IMR-90 (cell line): ENCODE data around the gene FEN1. TPM values are rescaled to one million over a fixed set of nuclear protein-coding genes. Genes with fewer than 3 reads are reported as not detected.

Source experiments
- ATAC-seq: fragments of 200-7000 bp; cut with Tn5 transposase; 2 replicates; pipeline ENCODE4 v1.9.1; 2020; ENCODE audit warnings: low read depth, mild to moderate bottlenecking, moderate library complexity
- BruUV-seq: library from RNA; stranded (reverse); fragments of 400-500 nt; replicated peaks from 2 replicates; lab custom pipeline; 2021; lab: Mats Ljungman, UMichigan
- CTCF ChIA-PET: fragments of 300-600 bp; formaldehyde crosslinking; extraction: SDS; loops from one replicate; lab custom pipeline; 2021; ENCODE audit warnings: antibody characterized with exemption; lab: Yijun Ruan, JAX
- POLR2A ChIA-PET: fragments of 300-600 bp; sonication (Branson Sonifier 250); formaldehyde crosslinking; loops from one replicate; lab custom pipeline; 2022; ENCODE audit warnings: antibody characterized with exemption; ENCODE audit not compliant: unreplicated experiment; lab: Charles Lee
- DNase-seq: peaks from one replicate; pipeline ENCODE4 v3.0.0; 2013
- H2AFZ ChIP-seq: replicated peaks from 2 replicates; pipeline ENCODE3; 2013; ENCODE audit warnings: low read length, mild to moderate bottlenecking; ENCODE audit not compliant: poor library complexity
- H2AK5ac ChIP-seq: 2 replicates; pipeline ENCODE4 v1.6.1; 2013; ENCODE audit warnings: low read depth, low read length, inconsistent platforms
- H2AK9ac ChIP-seq: replicated peaks from 2 replicates; pipeline ENCODE3; 2013; ENCODE audit warnings: mild to moderate bottlenecking, low read depth, low read length, moderate library complexity; ENCODE audit not compliant: poor library complexity
- H2BK120ac ChIP-seq: 2 replicates; pipeline ENCODE4 v1.6.1; 2013; ENCODE audit warnings: low read depth, low read length, inconsistent platforms
- H2BK15ac ChIP-seq: 3 replicates; pipeline ENCODE4 v1.6.1; 2013; ENCODE audit warnings: low read depth, low read length, inconsistent platforms
- H2BK20ac ChIP-seq: 2 replicates; pipeline ENCODE4 v1.6.1; 2013; ENCODE audit warnings: low read depth, mild to moderate bottlenecking, inconsistent platforms, low read length, moderate library complexity
- H2BK5ac ChIP-seq: 2 replicates; pipeline ENCODE4 v1.6.1; 2013; ENCODE audit warnings: mild to moderate bottlenecking, low read depth, low read length, inconsistent platforms; ENCODE audit not compliant: poor library complexity, severe bottlenecking
- H3K14ac ChIP-seq: replicated peaks from 2 replicates; pipeline ENCODE4 v1.6.1; 2013; ENCODE audit warnings: low read depth, low read length, inconsistent platforms
- H3K18ac ChIP-seq: 2 replicates; pipeline ENCODE4 v1.6.1; 2013; ENCODE audit warnings: low read depth, low read length, control low read depth
- H3K23ac ChIP-seq: 2 replicates; pipeline ENCODE4 v1.6.1; 2013; ENCODE audit warnings: low read depth, low read length, inconsistent platforms
- H3K27ac ChIP-seq: 2 replicates; pipeline ENCODE4 v1.5.1; 2013; ENCODE audit warnings: mild to moderate bottlenecking, control low read depth, low read length; ENCODE audit not compliant: insufficient read depth
- H3K27me3 ChIP-seq: 2 replicates; pipeline ENCODE4 v1.6.1; 2013; ENCODE audit warnings: low read length; ENCODE audit not compliant: control insufficient read depth, insufficient read depth
- H3K36me3 ChIP-seq: 2 replicates; pipeline ENCODE4 v1.6.1; 2013; ENCODE audit warnings: low read length, mixed read lengths; ENCODE audit not compliant: control insufficient read depth, insufficient read depth
- H3K4ac ChIP-seq: 2 replicates; pipeline ENCODE4 v1.6.1; 2013; ENCODE audit warnings: low read depth, low read length, inconsistent platforms
- H3K4me1 ChIP-seq: 2 replicates; pipeline ENCODE4 v1.6.1; 2013; ENCODE audit warnings: low read length, mixed read lengths; ENCODE audit not compliant: control insufficient read depth, insufficient read depth
- H3K4me2 ChIP-seq: 2 replicates; pipeline ENCODE4 v1.6.1; 2013; ENCODE audit warnings: low read depth, mild to moderate bottlenecking, control low read depth, low read length, moderate library complexity
- H3K4me3 ChIP-seq: 2 replicates; pipeline ENCODE4 v1.5.1; 2013; ENCODE audit warnings: low read depth, mild to moderate bottlenecking, control low read depth, low read length, moderate library complexity; ENCODE audit not compliant: insufficient read depth
- H3K56ac ChIP-seq: 2 replicates; pipeline ENCODE4 v1.6.1; 2013; ENCODE audit warnings: low read length, inconsistent platforms; ENCODE audit not compliant: insufficient read depth; ENCODE audit errors: extremely low read depth
- H3K79me1 ChIP-seq, 2 experiments: 2 replicates each; pipeline ENCODE4 v1.6.1; 2013; ENCODE audit warnings: low read length in 2 of 2, inconsistent platforms in 1 of 2, low read depth in 1 of 2
- H3K9ac ChIP-seq: 2 replicates; pipeline ENCODE4 v1.6.1; 2013; ENCODE audit warnings: low read depth, low read length, control low read depth
- H3K9me1 ChIP-seq: 2 replicates; pipeline ENCODE4 v1.6.1; 2013; ENCODE audit warnings: low read length, inconsistent platforms; ENCODE audit not compliant: insufficient read depth
- H3K9me3 ChIP-seq: 2 replicates; pipeline ENCODE4 v1.6.1; 2013; ENCODE audit warnings: low read length; ENCODE audit not compliant: control insufficient read depth, insufficient read depth
- H4K20me1 ChIP-seq: 2 replicates; pipeline ENCODE4 v1.6.1; 2013; ENCODE audit warnings: low read length, inconsistent platforms; ENCODE audit not compliant: insufficient read depth
- H4K5ac ChIP-seq: 2 replicates; pipeline ENCODE4 v1.6.1; 2013; ENCODE audit warnings: mild to moderate bottlenecking, low read depth, low read length, control low read depth
- H4K8ac ChIP-seq, 2 experiments: 2 replicates each; pipeline ENCODE4 v1.6.1; 2013; ENCODE audit warnings: low read depth in 2 of 2, low read length in 2 of 2, control low read depth in 1 of 2, inconsistent platforms in 1 of 2
- H4K91ac ChIP-seq: 2 replicates; pipeline ENCODE4 v1.6.1; 2013; ENCODE audit warnings: low read depth, low read length, inconsistent platforms; ENCODE audit not compliant: insufficient read depth
- BHLHE40 ChIP-seq: fragments of 150-350 bp; IDR thresholded peaks from 2 replicates; pipeline ENCODE4 v1.6.1; 2016; ENCODE audit warnings: mild to moderate bottlenecking, low read depth, low read length
- CTCF ChIP-seq: conservative IDR thresholded peaks from 2 replicates; pipeline ENCODE4 v1.5.1; 2012; ENCODE audit warnings: mild to moderate bottlenecking, low read depth, low read length, improper control_type of control experiment
- ELK1 ChIP-seq: fragments of 150-350 bp; IDR thresholded peaks from 2 replicates; pipeline ENCODE4 v1.6.1; 2016; ENCODE audit warnings: low read depth, mild to moderate bottlenecking, low read length, moderate library complexity, borderline replicate concordance
- MAZ ChIP-seq: IDR thresholded peaks from 2 replicates; pipeline ENCODE4 v1.6.1; 2012; ENCODE audit warnings: low read depth, mild to moderate bottlenecking, low read length, improper control_type of control experiment, moderate library complexity, borderline replicate concordance
- NFE2L2 ChIP-seq: fragments of 150-350 bp; IDR thresholded peaks from 2 replicates; pipeline ENCODE4 v1.6.1; 2016; ENCODE audit warnings: low read depth, mild to moderate bottlenecking, low read length
- RAD21 ChIP-seq: IDR thresholded peaks from 2 replicates; pipeline ENCODE4 v1.6.1; 2012; ENCODE audit warnings: low read length, improper control_type of control experiment
- RCOR1 ChIP-seq: IDR thresholded peaks from 2 replicates; pipeline ENCODE4 v1.6.1; 2012; ENCODE audit warnings: mild to moderate bottlenecking, low read length, improper control_type of control experiment; ENCODE audit not compliant: insufficient replicate concordance
- USF2 ChIP-seq: fragments of 150-350 bp; IDR thresholded peaks from 2 replicates; pipeline ENCODE4 v1.6.1; 2017; ENCODE audit warnings: mild to moderate bottlenecking, antibody characterized with exemption, low read length, low read depth
- WGBS, 2 experiments: methylation state at CpG; one replicate each; pipeline versions ENCODE4 v1.1.5 to v1.1.7; 2013; ENCODE audit warnings: missing lambda C conversion rate in 2 of 2; ENCODE audit not compliant: insufficient read length in 1 of 2; ENCODE audit errors: extremely low coverage in 2 of 2; 5-methylcytosine and 5-hydroxymethylcytosine counted together
- dilution Hi-C: fragments of 300-500 bp; cut with HindIII; formaldehyde crosslinking; loops from one replicate; pipeline ENCODE4 v1.14.3; 2018; ENCODE audit warnings: low sequenced_read_pairs; ENCODE audit not compliant: unreplicated experiment
- in situ Hi-C: fragments of 300-500 bp; cut with MboI; formaldehyde crosslinking; loops from 3 replicates; pipeline ENCODE4 v1.14.3; 2019; ENCODE audit warnings: low sequenced_read_pairs, inconsistent platforms, mixed read lengths
- intact Hi-C: fragments of 100-400 bp; cut with micrococcal nuclease; formaldehyde crosslinking; loops from 2 replicates; pipeline ENCODE4 v1.10.0; 2022
- polyA plus RNA-seq, 3 experiments: library from polyadenylated mRNA; depleted of rRNA; stranded (reverse); fragments of >200 nt; gene quantifications; 2 replicates each; pipeline ENCODE4 v1.2.3, GENCODE V29; 2012; ENCODE audit warnings: low replicate concordance in 1 of 3
- total RNA-seq: library from RNA; depleted of rRNA; stranded (reverse); fragments of >200 nt; gene quantifications from 2 replicates; pipeline ENCODE4 v1.2.3, GENCODE V29; 2012

Gene FEN1
- total and polyA plus RNA-seq, 2 of the 4 experiments (the other 2 are of a cell fraction), result 23.0 to 41.9 TPM

- in situ Hi-C loops, result no loop called here
- no peak overlapping the region for H2AK5ac ChIP-seq
- no peak overlapping the region for H3K27ac ChIP-seq
- H4K20me1 ChIP-seq, result no peaks in the 10 kb centered on the region
- no peak overlapping the region for H2AK9ac ChIP-seq
- peaks cover 3% of the 10 kb centered on the region; the same call in 1 of the 2 replicates for H3K4me1 ChIP-seq
- H4K91ac ChIP-seq, result no peak overlapping the region
- H3K79me1 ChIP-seq, result no peaks in the 10 kb centered on the region
- no peak overlapping the region for H2AFZ ChIP-seq
- H3K9me1 ChIP-seq, result no peaks in the 10 kb centered on the region; the same call in 1 of the 2 replicates
- POLR2A ChIA-PET, result no interaction called here
- no peak overlapping the region for H3K14ac ChIP-seq
- intact Hi-C loops, result no loop called here
- H3K4me3 ChIP-seq, result no peak overlapping the region
- H2BK5ac ChIP-seq, result no peak overlapping the region
- no peaks in the 10 kb centered on the region for H3K27me3 ChIP-seq
- peaks cover 5% of the 10 kb centered on the region for H3K36me3 ChIP-seq
- H2BK15ac ChIP-seq, result no peak overlapping the region
- H4K5ac ChIP-seq, result no peak overlapping the region
- H4K8ac ChIP-seq, result no peak overlapping the region
- no peak overlapping the region for H3K4me2 ChIP-seq
- H3K56ac ChIP-seq, result no peak overlapping the region
- H3K9ac ChIP-seq, result no peak overlapping the region
- DNase-seq (no peak), ATAC-seq (no peak)
- H3K4ac ChIP-seq, result no peak overlapping the region
- no peak overlapping the region for H2BK20ac ChIP-seq
- H3K9me3 ChIP-seq, result no peaks in the 10 kb centered on the region
- H2BK120ac ChIP-seq, result no peak overlapping the region
- WGBS, 2 experiments, result 90% methylated on average over 10 of the region's 24 CpGs; no CpG with 5 or more reads in 1 of the 2 experiments
- no TSS peak for BruUV-seq
- no peak overlapping the region for H3K23ac ChIP-seq
- CTCF ChIA-PET, result interaction anchor here (1.2 kb wide), 1 partner anchor 32 kb away, joined by 5 read pairs; no protein-coding TSS in a partner anchor
- dilution Hi-C loops, result no loop called here
- TF ChIP-seq USF2, result no peak
- TF ChIP-seq NFE2L2, result no peak
- TF ChIP-seq BHLHE40, result no peak
- no peak for TF ChIP-seq CTCF
- no peak for TF ChIP-seq MAZ
- TF ChIP-seq RAD21, result no peak
- TF ChIP-seq RCOR1, result no peak
- no peak for TF ChIP-seq ELK1
- H3K18ac ChIP-seq, result no peak overlapping the region
Measured at GRCh38 chr11:61778920-61779650, 13.6 kb upstream of the FEN1 start.
